NB4 (cell line): ENCODE measurements around the gene SCNN1A.

ENCODE experiments used
- CTCF ChIP-seq: IDR thresholded peaks from one replicate; pipeline ENCODE4 v1.5.1; 2012; ENCODE audit warnings: low read depth, low read length
- POLR2A ChIP-seq: IDR thresholded peaks from 2 replicates; pipeline ENCODE4 v1.6.1; 2011; ENCODE audit warnings: mild to moderate bottlenecking; ENCODE audit not compliant: insufficient read length; ENCODE audit errors: extremely low read depth

GRCh38 chr12:6384499-6385436, 9.4 kb upstream of the SCNN1A start:
- TF ChIP-seq CTCF (no peak), POLR2A (no peak)
